Retinal pigment epithelial cell (primary cell): Measurements from ENCODE around the gene C1QTNF1.
"Not testable (repeated sequence)": the region's sequence is repeated elsewhere in the genome, so short reads cannot be mapped to it uniquely, and the experiment has no call there.

Source experiments
- DNase-seq: peaks from one replicate; pipeline ENCODE4 v3.0.0-alpha.2; 2010; ENCODE audit warnings: low read depth
- H3K4me3 ChIP-seq: 2 replicates; pipeline ENCODE4 v1.5.1; 2011; ENCODE audit warnings: mild to moderate bottlenecking, low read length, control low read depth, moderate library complexity
- CTCF ChIP-seq: conservative IDR thresholded peaks from 2 replicates; pipeline ENCODE4 v1.5.1; 2011; ENCODE audit warnings: low read depth, low read length, control low read depth, inconsistent platforms

Gene C1QTNF1

GRCh38 chr17:79073016-79073705, 49.2 kb downstream of the C1QTNF1 start:
- no peak overlapping the region for H3K4me3 ChIP-seq
- TF ChIP-seq CTCF = no peak
- no peak for DNase-seq

GRCh38 chr17:79073706-79074088, 49.7 kb downstream of the C1QTNF1 start:
- no peak overlapping the region for H3K4me3 ChIP-seq
- DNase-seq = no peak
- no peak for TF ChIP-seq CTCF

GRCh38 chr17:79074121-79074648, 50.2 kb downstream of the C1QTNF1 start:
- peak overlapping the region; percentile 26 for H3K4me3 ChIP-seq
- not testable (repeated sequence) for DNase-seq

- no peak for TF ChIP-seq CTCF
- peak; percentile 44 for DNase-seq
- H3K4me3 ChIP-seq = peak within 1 kb of the TSS; percentile 63
Observed at GRCh38 chr17:79074649-79075445, 50.9 kb downstream of the C1QTNF1 start, which contains the start of gene ENGASE. Gene ENGASE, plus strand, starts transcription at chr17:79074824. Its CDS starts 121 bp downstream, at chr17:79074945.

GRCh38 chr17:79075446-79075750, 51.4 kb downstream of the C1QTNF1 start:
- TF ChIP-seq CTCF = no peak
- H3K4me3 ChIP-seq = peak overlapping the region; percentile 63
- DNase-seq = no peak

GRCh38 chr17:79075861-79076406, 52.0 kb downstream of the C1QTNF1 start:
- TF ChIP-seq CTCF = no peak
- DNase-seq = no peak
- H3K4me3 ChIP-seq = peak overlapping the region; percentile 63

GRCh38 chr17:79077587-79077986, 53.6 kb downstream of the C1QTNF1 start:
- DNase-seq = no peak
- TF ChIP-seq CTCF = no peak
- no peak overlapping the region for H3K4me3 ChIP-seq
